ENCODE data around the gene ABTB2. TPM values are rescaled to one million over a fixed set of nuclear protein-coding genes. Genes with fewer than 3 reads are reported as not detected.

ABTB2 gene
- total and polyA plus RNA-seq, 2 donors = 3.2 to 4.4 TPM

DNA sequence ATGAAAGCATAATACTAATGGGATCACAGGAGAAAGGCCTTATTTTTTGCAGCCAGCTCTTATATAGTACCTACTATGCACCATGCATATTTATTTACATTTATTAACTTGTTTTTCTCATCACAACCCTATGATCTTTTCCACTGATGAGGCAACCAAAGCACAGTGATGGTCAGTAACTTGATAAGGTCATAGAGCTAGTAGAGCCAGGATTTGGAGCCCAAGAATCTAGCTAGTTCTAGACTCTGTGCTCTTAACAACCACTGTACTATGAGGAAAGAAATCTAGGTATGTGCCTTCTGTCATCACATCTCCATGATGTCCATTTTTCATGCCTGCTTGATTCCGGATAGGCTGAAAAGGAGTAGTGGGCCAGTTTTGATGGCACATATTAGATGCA is 24.0 kb upstream of the ABTB2 start:
- WGBS = 91% methylated on average over 1 of the region's 1 CpG
- H3K27ac ChIP-seq (ENCODE audit: low read depth) = no peak overlapping the region
- H3K36me3 ChIP-seq (ENCODE audit: insufficient read depth) = no peaks in the 10 kb centered on the region
- H3K4me3 ChIP-seq (ENCODE audit: low read depth, low read length) = no peak overlapping the region
- DNase-seq (ENCODE audit: extremely low spot score) = no peak
- no peaks in the 10 kb centered on the region for H3K4me1 ChIP-seq (ENCODE audit: insufficient read depth)

DNA sequence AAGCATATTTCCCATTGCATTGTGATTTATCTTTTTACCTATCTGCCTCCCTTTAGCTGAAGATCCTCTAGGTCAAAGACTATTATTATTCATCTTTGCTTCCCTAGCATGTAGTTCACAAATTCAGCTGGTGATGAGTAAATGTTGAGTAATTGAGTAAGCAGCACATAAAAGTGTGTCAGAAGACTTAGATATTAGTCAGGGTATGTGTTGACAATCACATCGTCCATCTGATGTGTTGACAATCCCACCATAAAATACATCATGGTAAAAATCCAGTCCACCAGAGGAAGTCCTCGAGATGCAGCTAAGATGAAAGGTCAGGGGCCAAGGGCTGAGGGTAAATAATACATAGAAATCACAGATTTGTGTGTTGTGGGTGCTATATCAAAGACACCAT is 22.9 kb upstream of the ABTB2 start:
- Histone ChIP-seq H3K4me1 (ENCODE audit: insufficient read depth) (no peaks in the 10 kb centered on the region), H3K27ac (ENCODE audit: low read depth) (no peak overlapping the region), H3K36me3 (ENCODE audit: insufficient read depth) (no peaks in the 10 kb centered on the region), H3K4me3 (ENCODE audit: low read depth, low read length) (no peak overlapping the region)
- DNase-seq (ENCODE audit: extremely low spot score) = no peak
- WGBS = 43% methylated on average over 2 of the region's 2 CpGs

DNA sequence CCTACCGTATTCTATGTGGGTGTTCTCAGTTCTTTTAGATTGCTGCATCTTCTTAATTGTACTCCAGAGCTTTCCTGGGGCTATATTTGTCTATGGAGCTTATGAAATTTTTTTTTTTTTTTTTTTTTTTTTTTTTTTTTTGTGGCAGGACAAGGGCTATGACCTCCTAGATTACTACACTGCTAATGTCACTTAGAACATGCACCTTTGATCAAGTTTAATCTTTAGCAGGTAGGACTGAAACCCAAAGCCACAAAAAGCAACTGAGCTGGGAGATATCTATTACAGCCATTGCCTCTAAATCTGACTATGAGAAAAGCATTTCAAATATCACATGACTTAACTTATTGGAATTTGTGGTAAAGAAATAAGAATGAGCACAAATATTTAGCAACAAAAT is 21.7 kb upstream of the ABTB2 start:
- no peak overlapping the region for H3K27ac ChIP-seq (ENCODE audit: low read depth)
- H3K4me3 ChIP-seq (ENCODE audit: low read depth, low read length) = no peak overlapping the region
- H3K36me3 ChIP-seq (ENCODE audit: insufficient read depth) = no peaks in the 10 kb centered on the region
- no peaks in the 10 kb centered on the region for H3K4me1 ChIP-seq (ENCODE audit: insufficient read depth)
- no peak for DNase-seq (ENCODE audit: extremely low spot score)
- WGBS = 68% methylated on average over 1 of the region's 1 CpG

DNA sequence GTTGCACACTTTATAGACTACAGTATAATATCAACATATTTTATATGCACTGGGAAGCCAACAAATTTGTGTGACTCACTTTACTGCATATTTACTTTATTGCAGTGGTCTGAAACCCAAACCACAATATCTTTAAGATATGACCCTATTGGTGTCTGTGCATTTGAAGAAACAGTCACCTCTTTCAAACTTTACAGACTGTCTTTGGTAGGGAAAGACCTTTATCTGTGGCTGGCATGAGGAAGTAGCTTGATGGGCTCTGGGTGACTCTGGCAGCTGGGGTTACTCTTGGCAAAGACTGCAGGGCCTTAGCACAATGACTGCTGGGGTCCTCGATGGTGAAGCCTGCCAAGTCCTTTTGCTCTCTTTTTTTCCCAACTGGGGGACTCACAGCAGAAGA is 21.3 kb upstream of the ABTB2 start:
- H3K4me1 ChIP-seq (ENCODE audit: insufficient read depth) = no peaks in the 10 kb centered on the region
- no peak overlapping the region for H3K27ac ChIP-seq (ENCODE audit: low read depth)
- WGBS = 60% methylated on average over 1 of the region's 1 CpG
- no peaks in the 10 kb centered on the region for H3K36me3 ChIP-seq (ENCODE audit: insufficient read depth)
- no peak overlapping the region for H3K4me3 ChIP-seq (ENCODE audit: low read depth, low read length)
- DNase-seq (ENCODE audit: extremely low spot score) = no peak

DNA sequence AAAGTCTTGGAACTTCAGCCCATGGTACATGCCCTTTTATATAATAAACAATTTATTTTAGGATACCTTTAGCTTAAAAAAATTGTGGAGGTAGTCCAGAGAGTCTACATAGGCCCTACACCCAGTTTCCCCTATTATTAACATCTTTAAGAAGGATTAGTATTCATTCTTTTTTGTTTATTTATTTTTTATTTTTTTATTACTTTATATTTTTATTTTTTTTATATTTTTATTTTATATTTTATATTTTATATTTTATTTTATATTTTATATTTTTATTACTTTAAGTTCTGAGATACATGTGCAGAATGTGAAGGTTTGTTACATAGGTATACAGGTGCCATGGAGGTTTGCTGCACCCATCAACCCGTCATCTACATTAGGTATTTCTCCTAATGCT is 15.9 kb upstream of the ABTB2 start:
- Histone ChIP-seq H3K27ac (ENCODE audit: low read depth) (no peak overlapping the region), H3K4me3 (ENCODE audit: low read depth, low read length) (no peak overlapping the region), H3K36me3 (ENCODE audit: insufficient read depth) (no peaks in the 10 kb centered on the region), H3K4me1 (ENCODE audit: insufficient read depth) (no peaks in the 10 kb centered on the region)
- WGBS = 88% methylated on average over 1 of the region's 1 CpG
- DNase-seq (ENCODE audit: extremely low spot score) = no peak

DNA sequence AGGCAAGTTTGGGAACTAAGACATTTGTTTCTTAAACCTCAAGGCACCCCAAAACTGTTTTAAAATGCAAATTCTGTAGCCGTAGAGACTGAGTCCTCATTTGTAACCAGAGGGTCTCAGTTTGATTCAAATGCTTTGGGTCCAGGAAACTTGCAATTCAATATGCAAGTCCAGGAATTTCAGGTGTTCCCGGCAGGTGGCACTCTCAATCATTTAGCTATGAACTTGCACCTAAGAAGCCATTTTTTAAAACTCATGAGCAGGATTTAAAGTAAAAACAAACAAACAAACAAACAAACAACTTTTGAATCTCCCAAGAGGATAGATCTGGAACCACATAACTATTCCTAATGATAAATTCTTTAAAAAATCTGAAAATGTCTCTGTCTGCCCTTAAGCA is 8.7 kb upstream of the ABTB2 start:
- Histone ChIP-seq H3K36me3 (ENCODE audit: insufficient read depth) (no peaks in the 10 kb centered on the region), H3K4me1 (ENCODE audit: insufficient read depth) (no peaks in the 10 kb centered on the region), H3K27ac (ENCODE audit: low read depth) (no peak overlapping the region), H3K4me3 (ENCODE audit: low read depth, low read length) (no peak overlapping the region)
- 69% methylated on average over 2 of the region's 2 CpGs for WGBS
- DNase-seq (ENCODE audit: extremely low spot score) = no peak

DNA sequence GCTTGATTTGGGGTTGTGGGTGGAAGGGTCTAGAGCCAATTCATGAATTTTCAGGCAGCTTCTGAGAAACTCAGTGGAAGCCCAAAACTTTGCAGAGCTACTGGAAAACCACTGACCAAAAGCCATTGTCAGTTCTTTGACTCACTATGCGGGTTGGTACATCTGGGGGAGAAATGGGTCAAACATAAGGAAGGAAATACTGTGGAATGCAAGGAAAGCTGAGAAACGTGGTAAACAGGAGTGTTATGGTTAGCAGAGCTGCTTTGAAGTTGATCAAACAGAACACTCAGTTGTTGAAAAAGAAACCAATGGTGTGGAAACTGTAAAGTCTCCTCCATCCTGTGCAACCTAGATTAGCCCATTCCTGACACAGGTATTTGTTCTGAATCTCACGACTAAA is 6.3 kb upstream of the ABTB2 start:
- Histone ChIP-seq H3K36me3 (ENCODE audit: insufficient read depth) (no peaks in the 10 kb centered on the region), H3K27ac (ENCODE audit: low read depth) (no peak overlapping the region), H3K4me3 (ENCODE audit: low read depth, low read length) (no peak overlapping the region), H3K4me1 (ENCODE audit: insufficient read depth) (no peaks in the 10 kb centered on the region)
- DNase-seq (ENCODE audit: extremely low spot score) = no peak
- WGBS = 49% methylated on average over 3 of the region's 3 CpGs

DNA sequence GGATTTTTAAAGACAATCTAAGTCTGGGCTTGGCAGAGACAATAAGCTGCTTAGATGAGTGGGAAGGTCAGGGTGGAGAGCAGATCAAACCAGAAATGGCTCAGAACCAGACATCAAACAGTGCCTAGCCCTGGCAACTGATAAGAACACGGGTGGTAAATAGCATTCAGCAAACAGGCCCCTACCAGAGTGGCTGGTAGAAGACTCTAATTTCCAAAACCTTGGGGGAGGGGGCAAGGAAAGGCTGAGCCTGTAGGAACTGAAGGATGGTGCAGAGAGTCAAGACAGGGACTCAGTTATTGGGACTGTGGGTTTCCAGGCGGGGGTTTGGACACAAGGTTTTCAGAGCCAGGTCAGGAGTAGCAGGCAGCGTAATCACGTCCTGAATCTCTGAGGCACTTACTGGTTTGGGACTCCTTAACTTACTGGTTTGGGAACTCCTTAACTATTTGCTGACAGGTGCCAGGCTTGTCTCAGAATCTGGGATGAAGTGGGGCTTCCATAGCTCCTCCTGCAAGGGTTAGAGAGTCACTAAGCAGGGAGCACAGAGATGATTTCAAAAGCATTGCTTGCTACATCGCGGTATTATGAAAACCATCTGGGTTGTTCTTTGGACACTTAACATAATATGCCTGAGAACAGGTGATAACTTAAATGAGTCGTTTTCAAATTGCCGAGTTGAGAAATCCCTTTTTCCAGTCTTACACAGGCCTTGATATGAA is 5.7 kb upstream of the ABTB2 start:
- 74% methylated on average over 8 of the region's 8 CpGs for WGBS
- Histone ChIP-seq H3K27ac (ENCODE audit: low read depth) (no peak overlapping the region), H3K36me3 (ENCODE audit: insufficient read depth) (no peaks in the 10 kb centered on the region), H3K4me1 (ENCODE audit: insufficient read depth) (no peaks in the 10 kb centered on the region), H3K4me3 (ENCODE audit: low read depth, low read length) (no peak overlapping the region)
- no peak for DNase-seq (ENCODE audit: extremely low spot score)

DNA sequence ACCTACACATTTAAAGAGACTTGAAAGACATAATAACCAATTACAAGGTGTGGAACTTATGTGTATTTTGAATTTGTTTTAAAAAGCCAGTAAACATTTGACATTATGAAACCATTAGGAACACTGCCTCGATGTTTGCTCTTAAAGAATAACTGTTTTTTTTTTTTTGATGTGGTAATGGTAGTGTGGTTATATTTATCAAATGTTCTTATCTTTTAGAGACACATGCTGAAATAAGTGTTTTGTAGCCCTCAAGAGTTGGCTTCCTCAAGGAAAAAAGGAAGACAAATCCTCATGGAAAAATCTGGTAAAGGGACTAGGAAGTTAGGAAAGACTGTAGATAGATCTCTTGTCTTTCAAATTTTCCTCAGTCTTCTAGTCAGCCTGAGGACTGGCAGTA is 2.2 kb upstream of the ABTB2 start:
- no peak for DNase-seq (ENCODE audit: extremely low spot score)
- Histone ChIP-seq H3K36me3 (ENCODE audit: insufficient read depth) (no peaks in the 10 kb centered on the region), H3K27ac (ENCODE audit: low read depth) (no peak overlapping the region), H3K4me3 (ENCODE audit: low read depth, low read length) (no peak overlapping the region), H3K4me1 (ENCODE audit: insufficient read depth) (peaks cover 2% of the 10 kb centered on the region)
- WGBS = 25% methylated on average over 1 of the region's 1 CpG

DNA sequence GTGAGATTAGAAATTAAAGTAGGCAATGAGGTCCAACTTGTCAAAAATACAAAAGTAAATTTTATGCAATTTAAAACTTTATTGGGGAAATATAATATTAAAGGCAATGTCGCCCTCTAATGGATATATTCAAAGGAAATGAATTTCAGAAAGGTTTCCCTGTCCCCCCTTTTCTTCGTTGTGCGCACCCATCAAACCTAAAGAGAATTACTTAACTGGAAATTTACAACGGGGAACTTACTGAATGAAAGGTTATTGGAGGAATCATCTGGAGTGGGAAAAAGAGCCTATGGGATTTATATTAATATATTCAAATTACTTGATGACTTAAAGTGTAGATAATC is 1.7 kb upstream of the ABTB2 start:
- Histone ChIP-seq H3K27ac (ENCODE audit: low read depth) (no peak overlapping the region), H3K36me3 (ENCODE audit: insufficient read depth) (no peaks in the 10 kb centered on the region)

DNA sequence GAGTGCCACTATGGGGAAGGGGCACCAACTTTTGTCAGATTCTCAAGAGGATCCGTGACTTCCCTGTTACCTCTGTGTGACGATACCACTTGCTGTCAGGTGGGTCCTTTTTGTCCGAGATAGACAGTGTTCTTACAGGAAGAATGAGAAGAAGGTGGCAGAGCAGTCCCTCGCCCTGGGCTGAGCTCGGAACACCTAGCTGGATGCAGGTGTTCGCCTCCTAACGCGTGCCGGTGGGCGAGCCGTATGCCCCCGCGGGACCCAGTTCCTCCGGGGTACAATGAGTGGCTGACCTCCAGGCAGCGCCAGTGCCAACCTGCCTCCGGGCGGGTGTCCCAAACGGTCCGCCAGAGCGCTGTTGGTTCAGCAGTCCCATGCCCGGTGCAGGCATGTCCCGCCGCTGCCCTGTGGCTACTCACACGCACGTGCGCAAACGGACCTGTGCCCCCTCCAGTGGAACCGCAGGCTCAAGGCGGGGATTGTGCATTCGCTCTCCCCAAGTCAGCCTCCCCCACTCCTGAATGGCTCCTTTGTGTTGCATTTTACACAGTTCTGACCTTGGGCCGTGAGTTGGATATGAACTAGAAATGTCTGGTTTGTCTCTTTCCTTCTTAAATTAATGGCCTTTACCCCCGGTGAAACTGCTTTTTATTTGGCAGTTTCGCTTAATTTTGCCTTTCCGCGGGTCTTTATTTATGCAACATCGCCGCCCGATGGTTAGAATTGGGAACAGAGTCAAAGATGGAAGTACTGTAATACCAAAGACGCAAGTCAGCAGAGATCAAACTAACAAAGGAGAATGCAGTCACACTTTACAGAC is 1.1 kb upstream of the ABTB2 start:
- Histone ChIP-seq H3K4me3 (ENCODE audit: low read depth, low read length) (peak overlapping the region; percentile 38), H3K4me1 (ENCODE audit: insufficient read depth) (peaks cover 2% of the 10 kb centered on the region), H3K36me3 (ENCODE audit: insufficient read depth) (no peaks in the 10 kb centered on the region), H3K27ac (ENCODE audit: low read depth) (no peak overlapping the region)
- peak; percentile 84 for DNase-seq (ENCODE audit: extremely low spot score)
- under 1% methylated on average over 39 of the region's 39 CpGs for WGBS

More for the DNA sequence above, 1.7 kb upstream of the ABTB2 start:
- WGBS = 2% methylated on average over 4 of the region's 4 CpGs
- DNase-seq (ENCODE audit: extremely low spot score) = no peak
- H3K4me3 ChIP-seq (ENCODE audit: low read depth, low read length) = no peak overlapping the region
- H3K4me1 ChIP-seq (ENCODE audit: insufficient read depth) = peaks cover 2% of the 10 kb centered on the region

DNA sequence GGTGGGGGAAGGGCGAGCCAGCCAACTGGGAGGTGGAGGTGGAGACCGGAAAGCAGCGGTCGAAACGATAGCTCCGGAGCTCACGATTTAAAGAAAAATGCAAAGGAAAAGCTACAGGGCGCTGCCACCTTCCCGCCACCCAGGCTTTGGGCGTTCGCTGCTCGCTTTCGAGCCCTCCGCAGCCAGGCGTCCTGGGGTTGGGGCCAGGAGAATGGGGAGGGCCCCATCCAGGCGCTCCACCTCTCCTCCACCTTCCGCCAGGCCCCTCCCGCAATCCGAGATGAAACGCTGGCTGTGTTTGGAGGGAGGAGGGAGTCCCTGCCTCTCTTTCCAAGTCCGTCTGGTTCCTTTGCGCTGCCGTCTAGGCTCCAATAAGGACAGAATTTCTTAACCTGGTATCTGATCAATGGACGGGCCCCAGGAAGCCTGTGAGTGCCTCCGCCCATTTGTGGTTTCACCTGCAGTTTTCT is 483 bp upstream of the ABTB2 start:
- H3K4me3 ChIP-seq (ENCODE audit: low read depth, low read length) = peak overlapping the region; percentile 38
- H3K27ac ChIP-seq (ENCODE audit: low read depth) = no peak overlapping the region
- under 1% methylated on average over 25 of the region's 25 CpGs for WGBS
- no peak for DNase-seq (ENCODE audit: extremely low spot score)
- no peaks in the 10 kb centered on the region for H3K36me3 ChIP-seq (ENCODE audit: insufficient read depth)
- H3K4me1 ChIP-seq (ENCODE audit: insufficient read depth) = peaks cover 2% of the 10 kb centered on the region

DNA sequence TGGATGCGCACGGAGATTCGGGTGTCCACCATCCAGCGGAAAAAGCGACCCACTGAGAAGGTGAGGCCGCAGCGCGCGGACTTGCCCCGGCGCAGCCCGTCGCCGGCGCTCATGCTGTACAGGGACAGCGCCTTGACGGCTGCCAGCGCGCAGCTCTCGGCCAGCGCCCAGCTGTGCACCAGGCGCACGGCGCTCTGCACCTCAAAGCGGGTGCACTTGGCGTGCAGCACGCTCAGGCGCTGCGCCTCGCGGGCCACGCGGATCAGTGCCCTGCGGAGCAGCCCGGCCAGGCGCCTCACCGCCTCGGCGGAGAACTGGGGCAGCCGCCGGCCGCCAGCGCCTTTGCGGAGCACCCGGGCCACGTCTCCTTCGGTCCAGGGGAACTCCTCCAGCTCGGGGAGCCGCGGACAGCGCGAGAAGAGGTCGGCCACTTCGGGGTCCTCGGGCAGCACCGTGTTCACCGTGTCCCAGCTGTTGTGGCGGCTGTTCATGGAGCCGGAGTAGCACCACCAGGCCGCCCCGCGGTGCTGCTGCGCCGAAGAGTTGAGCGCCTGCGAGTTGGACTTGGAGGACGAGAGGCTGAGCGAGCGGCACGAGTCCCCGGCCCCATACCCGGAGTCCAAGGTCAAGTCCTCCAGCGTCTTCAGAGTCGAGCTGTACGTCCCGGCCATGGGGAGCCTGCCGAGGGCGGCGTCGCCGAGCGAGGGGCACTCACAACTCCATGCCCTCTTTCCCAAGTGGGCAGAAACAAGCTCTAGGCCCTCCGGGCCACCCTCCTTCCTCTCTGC is 703 bp downstream of the ABTB2 start:
- peaks cover 2% of the 10 kb centered on the region for H3K4me1 ChIP-seq (ENCODE audit: insufficient read depth)
- H3K36me3 ChIP-seq (ENCODE audit: insufficient read depth) = no peaks in the 10 kb centered on the region
- H3K4me3 ChIP-seq (ENCODE audit: low read depth, low read length) = peak overlapping the region; percentile 54
- H3K27ac ChIP-seq (ENCODE audit: low read depth) = no peak overlapping the region
- WGBS = under 1% methylated on average over 83 of the region's 83 CpGs
- no peak for DNase-seq (ENCODE audit: extremely low spot score)

DNA sequence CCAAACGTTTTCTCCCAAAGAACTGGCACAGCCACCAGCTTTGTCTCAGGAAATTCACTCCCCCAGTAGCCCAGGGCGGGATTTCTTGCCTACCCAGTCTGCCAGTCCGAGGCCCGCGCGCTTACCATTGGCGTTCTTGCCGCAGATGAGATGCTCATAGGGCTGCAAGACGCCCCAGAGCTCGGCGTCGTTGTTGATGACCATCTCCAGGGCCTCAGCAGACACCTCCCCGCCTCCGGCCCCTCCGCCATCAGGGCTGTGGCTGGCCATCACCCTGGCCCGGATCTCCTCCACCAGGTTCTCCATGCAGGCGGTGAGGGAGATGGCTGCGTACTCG is 1.3 kb downstream of the ABTB2 start:
- WGBS = 8% methylated on average over 19 of the region's 19 CpGs
- peaks cover 2% of the 10 kb centered on the region for H3K4me1 ChIP-seq (ENCODE audit: insufficient read depth)
- no peak overlapping the region for H3K27ac ChIP-seq (ENCODE audit: low read depth)
- DNase-seq (ENCODE audit: extremely low spot score) = no peak
- H3K4me3 ChIP-seq (ENCODE audit: low read depth, low read length) = peak overlapping the region; percentile 54
- H3K36me3 ChIP-seq (ENCODE audit: insufficient read depth) = no peaks in the 10 kb centered on the region
